Tibial artery (tissue), 4 donors: ENCODE data around the gene RHBDD1.

Experiments used
- DNase-seq, 2 donors: peaks; one replicate each; pipeline ENCODE4 v3.0.0-alpha.2; 2019
- H3K27ac ChIP-seq, 2 donors: fragments of 200-600 bp; sonication (generic) in 1 of 2; 1 replicate in 1 of 2; 2 replicates in 1 of 2; pipeline ENCODE4 v1.5.1; 2018 to 2019; ENCODE audit warnings: mild to moderate bottlenecking in 1 of 2
- H3K27me3 ChIP-seq, 2 donors: fragments of 200-600 bp; sonication (generic) in 1 of 2; one replicate each; pipeline versions ENCODE4 v1.5.1 to v1.6.0; 2016 to 2019
- H3K36me3 ChIP-seq, 3 donors: fragments of 200-600 bp; sonication (generic) in 2 of 3; one replicate each; pipeline ENCODE4 v1.5.1; 2016 to 2019; ENCODE audit warnings: mild to moderate bottlenecking in 2 of 3
- H3K4me1 ChIP-seq, 4 donors: fragments of 200-600 bp; sonication (generic) in 2 of 4; 1 replicate in 3 of 4; 2 replicates in 1 of 4; pipeline ENCODE4 v1.5.1; 2016 to 2019
- H3K4me3 ChIP-seq, 2 donors: fragments of 200-600 bp; sonication (generic) in 1 of 2; 1 replicate in 1 of 2; 2 replicates in 1 of 2; pipeline ENCODE4 v1.5.1; 2018 to 2019; ENCODE audit warnings: mild to moderate bottlenecking in 2 of 2
- H3K9me3 ChIP-seq, 3 donors: fragments of 200-600 bp; sonication (generic) in 1 of 3; one replicate each; pipeline ENCODE4 v1.5.1; 2016 to 2019
- CTCF ChIP-seq, 2 experiments: fragments of 200-600 bp in 1 of 2; fragments of 450-650 bp in 1 of 2; IDR thresholded peaks; one replicate each; pipeline ENCODE4 v1.5.1; 2017 to 2019; ENCODE audit warnings: antibody characterized with exemption in 2 of 2, mild to moderate bottlenecking in 1 of 2, moderate library complexity in 1 of 2
- intact Hi-C: fragments of 100-400 bp; cut with DNase I; formaldehyde crosslinking; loops from one replicate; pipeline ENCODE4 v1.15.0; 2023; ENCODE audit warnings: low total_unique reads

RHBDD1 gene

GRCh38 chr2:227007148-227007547, 171.3 kb downstream of the RHBDD1 start:
- no peaks in the 10 kb centered on the region for H3K4me1 ChIP-seq
- no peak overlapping the region for H3K4me3 ChIP-seq
- no peaks in the 10 kb centered on the region for H3K27me3 ChIP-seq
- H3K27ac ChIP-seq: no peak overlapping the region
- H3K9me3 ChIP-seq: no peaks in the 10 kb centered on the region
- no peaks in the 10 kb centered on the region for H3K36me3 ChIP-seq
- intact Hi-C loops: no loop called here
- DNase-seq: no peak
- TF ChIP-seq CTCF (IDR thresholded peaks at IDR 0.05): no peak

GRCh38 chr2:227007940-227008339, 172.1 kb downstream of the RHBDD1 start:
- Histone ChIP-seq H3K4me3 (no peak overlapping the region), H3K9me3 (no peaks in the 10 kb centered on the region), H3K4me1 (no peaks in the 10 kb centered on the region), H3K36me3 (no peaks in the 10 kb centered on the region), H3K27me3 (no peaks in the 10 kb centered on the region), H3K27ac (no peak overlapping the region)
- TF ChIP-seq CTCF (IDR thresholded peaks at IDR 0.05): no peak
- DNase-seq: no peak
- intact Hi-C loops: no loop called here

- Histone ChIP-seq H3K9me3 (no peaks in the 10 kb centered on the region), H3K36me3 (no peaks in the 10 kb centered on the region), H3K27me3 (no peaks in the 10 kb centered on the region), H3K4me3 (no peak overlapping the region), H3K4me1 (no peaks in the 10 kb centered on the region), H3K27ac (no peak overlapping the region)
- DNase-seq: no peak
- intact Hi-C loops: no loop called here
- TF ChIP-seq CTCF (IDR thresholded peaks at IDR 0.05): no peak
Measured at GRCh38 chr2:227010433-227010832, 174.6 kb downstream of the RHBDD1 start.

GRCh38 chr2:227013330-227013729, 177.5 kb downstream of the RHBDD1 start:
- intact Hi-C loops: no loop called here
- no peaks in the 10 kb centered on the region for H3K9me3 ChIP-seq
- H3K4me1 ChIP-seq: no peaks in the 10 kb centered on the region
- TF ChIP-seq CTCF (IDR thresholded peaks at IDR 0.05): no peak
- H3K36me3 ChIP-seq: no peaks in the 10 kb centered on the region
- DNase-seq: no peak
- H3K4me3 ChIP-seq: no peak overlapping the region
- no peak overlapping the region for H3K27ac ChIP-seq
- no peaks in the 10 kb centered on the region for H3K27me3 ChIP-seq

- no peaks in the 10 kb centered on the region for H3K27me3 ChIP-seq
- no peak overlapping the region for H3K4me3 ChIP-seq
- TF ChIP-seq CTCF (IDR thresholded peaks at IDR 0.05): no peak
- DNase-seq: no peak
- intact Hi-C loops: no loop called here
- H3K27ac ChIP-seq: no peak overlapping the region
- H3K4me1 ChIP-seq: no peaks in the 10 kb centered on the region
- no peaks in the 10 kb centered on the region for H3K36me3 ChIP-seq
- H3K9me3 ChIP-seq: no peaks in the 10 kb centered on the region
Measured at GRCh38 chr2:227013881-227014280, 178.0 kb downstream of the RHBDD1 start.

GRCh38 chr2:227016894-227017293, 181.0 kb downstream of the RHBDD1 start:
- Histone ChIP-seq H3K36me3 (no peaks in the 10 kb centered on the region), H3K4me1 (no peaks in the 10 kb centered on the region), H3K4me3 (no peak overlapping the region), H3K27me3 (no peaks in the 10 kb centered on the region), H3K27ac (no peak overlapping the region), H3K9me3 (no peaks in the 10 kb centered on the region)
- no peak for DNase-seq
- intact Hi-C loops: no loop called here
- TF ChIP-seq CTCF (IDR thresholded peaks at IDR 0.05): no peak
